Activated CD8-positive, alpha-beta memory T cell treated with anti-CD3 and anti-CD28 coated beads for 36 hours (primary cell): ENCODE data around the gene NPIPB5. TPM values are rescaled to one million over a fixed set of nuclear protein-coding genes. Genes with fewer than 3 reads are reported as not detected.
"Not testable (repeated sequence)": the region's sequence is repeated elsewhere in the genome, so short reads cannot be mapped to it uniquely, and the experiment has no call there.

Experiments used
- CTCF ChIA-PET: fragments of 350-600 bp; sonication (Branson Sonifier 250); formaldehyde crosslinking; loops from one replicate; lab custom pipeline; 2021; ENCODE audit warnings: antibody characterized with exemption; lab: Charles Lee
- POLR2A ChIA-PET: fragments of 350-600 bp; sonication (Branson Sonifier 250); formaldehyde crosslinking; loops from one replicate; lab custom pipeline; 2021; ENCODE audit warnings: antibody characterized with exemption; lab: Charles Lee
- total RNA-seq, 2 experiments: library from RNA; stranded (reverse); gene quantifications; one replicate each; pipeline ENCODE4 v1.2.3, GENCODE V29; 2021

Gene NPIPB5
- 100 to 1,000 TPM; 169 to 184 TPM for total RNA-seq

- CTCF ChIA-PET, POLR2A ChIA-PET: not testable (repeated sequence)
These were observed at the start of gene NPIPB5 for GRCh38 chr16:22510591-22510990. Gene NPIPB5, plus strand, starts transcription at chr16:22510891. Its CDS starts 2,911 bp downstream, at chr16:22513802.

GRCh38 chr16:22468846-22469245 is 41.8 kb upstream of the NPIPB5 start:
- POLR2A ChIA-PET: not testable (repeated sequence)

GRCh38 chr16:22537996-22538395 is 27.3 kb downstream of the NPIPB5 start:
- CTCF ChIA-PET, POLR2A ChIA-PET: not testable (repeated sequence)

More at GRCh38 chr16:22468846-22469245, 41.8 kb upstream of the NPIPB5 start:
- CTCF ChIA-PET: not testable (repeated sequence)

DNA sequence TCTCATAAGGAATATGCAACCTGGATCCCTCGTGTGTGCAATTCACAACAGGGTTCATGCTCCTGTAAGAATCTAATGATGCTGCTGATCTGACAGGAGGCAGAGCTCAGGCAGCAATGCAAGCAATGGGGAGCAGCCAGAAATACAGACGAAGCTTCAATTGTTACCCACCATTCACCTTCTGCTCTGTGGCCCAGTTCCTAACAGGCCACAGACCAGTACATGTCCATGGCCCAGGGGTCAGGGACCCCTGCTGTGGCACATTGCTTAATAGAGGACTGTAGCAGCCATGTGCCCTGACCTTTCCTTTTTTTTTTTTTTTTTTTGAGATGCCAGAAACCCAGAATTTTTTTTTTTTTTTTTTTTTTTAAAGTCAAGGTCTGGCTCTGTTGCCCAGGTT is 34.1 kb downstream of the NPIPB5 start:
- POLR2A ChIA-PET, CTCF ChIA-PET: not testable (repeated sequence)

- CTCF ChIA-PET, POLR2A ChIA-PET: not testable (repeated sequence)
These were observed 35.9 kb downstream of the NPIPB5 start for GRCh38 chr16:22546630-22547029.

GRCh38 chr16:22547170-22547765 is 36.6 kb downstream of the NPIPB5 start:
- POLR2A ChIA-PET, CTCF ChIA-PET: not testable (repeated sequence)

GRCh38 chr16:22549853-22550252 is 39.2 kb downstream of the NPIPB5 start:
- POLR2A ChIA-PET, CTCF ChIA-PET: not testable (repeated sequence)

- POLR2A ChIA-PET, CTCF ChIA-PET: not testable (repeated sequence)
These were observed 40.5 kb downstream of the NPIPB5 start for GRCh38 chr16:22551143-22551542.

- CTCF ChIA-PET, POLR2A ChIA-PET: not testable (repeated sequence)
These were observed 41.0 kb downstream of the NPIPB5 start for GRCh38 chr16:22551651-22552050.

DNA sequence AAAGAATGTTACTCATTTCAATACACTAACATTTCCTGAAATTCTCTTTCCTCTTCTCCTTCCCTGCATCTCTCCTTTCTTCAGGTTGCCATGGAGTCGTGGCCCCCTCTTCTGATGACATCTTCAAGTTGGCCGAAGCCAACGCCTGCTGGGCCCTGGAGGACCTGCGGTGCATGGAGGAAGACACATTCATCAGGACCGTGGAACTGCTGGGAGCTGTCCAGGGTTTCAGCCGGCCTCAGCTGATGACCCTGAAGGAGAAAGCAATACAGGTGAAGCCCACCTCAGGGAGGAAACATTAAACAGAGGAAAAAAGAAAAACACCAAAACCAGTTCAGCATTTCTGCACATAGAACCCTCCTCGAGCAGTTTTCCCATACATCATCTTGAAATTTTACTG is 46.1 kb downstream of the NPIPB5 start:
- CTCF ChIA-PET, POLR2A ChIA-PET: not testable (repeated sequence)

Other genes starting within 250 kb of the NPIPB5 start
- gene POLR3E, start 213.5 kb upstream of the NPIPB5 start, total RNA-seq: 100 to 1,000 TPM; 108 to 113 TPM
- gene CDR2, start 136.3 kb upstream of the NPIPB5 start, total RNA-seq: 10 to 100 TPM; 33.1 to 35.9 TPM